Neural progenitor cell (in vitro differentiated cells): ENCODE measurements around the gene BMX.

Source experiments
- EZH2 ChIP-seq: fragments of 200-600 bp; sonication (generic); IDR thresholded peaks from 2 replicates; pipeline ENCODE4 v1.6.1; 2017; ENCODE audit warnings: antibody characterized with exemption, mild to moderate bottlenecking, moderate library complexity
- EZH2phosphoT487 ChIP-seq: fragments of 200-600 bp; sonication (generic); IDR thresholded peaks from 2 replicates; pipeline ENCODE4 v1.6.1; 2017; ENCODE audit warnings: antibody characterized with exemption
- TF ChIP-seq, protein P1 (sequence below): fragments of 200-600 bp; sonication (generic); IDR thresholded peaks from 2 replicates; pipeline ENCODE4 v1.5.1; 2017; ENCODE audit warnings: antibody characterized with exemption, mild to moderate bottlenecking

DNA sequence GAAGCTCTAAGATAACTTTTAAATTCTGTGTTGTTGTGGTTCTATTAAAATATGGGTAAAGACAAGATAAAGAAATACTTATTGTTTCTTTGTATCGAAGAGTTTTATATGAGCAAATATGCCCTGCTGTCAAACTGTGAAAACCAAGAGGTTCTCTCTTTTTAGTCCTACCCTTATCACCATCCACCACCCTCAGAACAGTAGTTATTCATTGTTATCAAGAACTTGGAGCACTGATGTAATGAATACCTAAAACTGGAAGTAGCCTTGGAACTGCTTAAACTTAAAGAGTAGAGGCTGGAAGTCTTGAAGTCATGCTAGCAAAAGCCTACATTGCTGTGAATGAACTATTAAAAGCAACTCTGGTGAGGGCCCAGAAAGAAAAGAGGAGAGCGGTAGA lies 16.7 kb upstream of the BMX start:
- TF ChIP-seq, protein P1, sequence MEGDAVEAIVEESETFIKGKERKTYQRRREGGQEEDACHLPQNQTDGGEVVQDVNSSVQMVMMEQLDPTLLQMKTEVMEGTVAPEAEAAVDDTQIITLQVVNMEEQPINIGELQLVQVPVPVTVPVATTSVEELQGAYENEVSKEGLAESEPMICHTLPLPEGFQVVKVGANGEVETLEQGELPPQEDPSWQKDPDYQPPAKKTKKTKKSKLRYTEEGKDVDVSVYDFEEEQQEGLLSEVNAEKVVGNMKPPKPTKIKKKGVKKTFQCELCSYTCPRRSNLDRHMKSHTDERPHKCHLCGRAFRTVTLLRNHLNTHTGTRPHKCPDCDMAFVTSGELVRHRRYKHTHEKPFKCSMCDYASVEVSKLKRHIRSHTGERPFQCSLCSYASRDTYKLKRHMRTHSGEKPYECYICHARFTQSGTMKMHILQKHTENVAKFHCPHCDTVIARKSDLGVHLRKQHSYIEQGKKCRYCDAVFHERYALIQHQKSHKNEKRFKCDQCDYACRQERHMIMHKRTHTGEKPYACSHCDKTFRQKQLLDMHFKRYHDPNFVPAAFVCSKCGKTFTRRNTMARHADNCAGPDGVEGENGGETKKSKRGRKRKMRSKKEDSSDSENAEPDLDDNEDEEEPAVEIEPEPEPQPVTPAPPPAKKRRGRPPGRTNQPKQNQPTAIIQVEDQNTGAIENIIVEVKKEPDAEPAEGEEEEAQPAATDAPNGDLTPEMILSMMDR, result no peak
- no peak for TF ChIP-seq EZH2
- no peak for TF ChIP-seq EZH2phosphoT487
